ENCODE results near the gene SP3.

SP3 gene

DNA sequence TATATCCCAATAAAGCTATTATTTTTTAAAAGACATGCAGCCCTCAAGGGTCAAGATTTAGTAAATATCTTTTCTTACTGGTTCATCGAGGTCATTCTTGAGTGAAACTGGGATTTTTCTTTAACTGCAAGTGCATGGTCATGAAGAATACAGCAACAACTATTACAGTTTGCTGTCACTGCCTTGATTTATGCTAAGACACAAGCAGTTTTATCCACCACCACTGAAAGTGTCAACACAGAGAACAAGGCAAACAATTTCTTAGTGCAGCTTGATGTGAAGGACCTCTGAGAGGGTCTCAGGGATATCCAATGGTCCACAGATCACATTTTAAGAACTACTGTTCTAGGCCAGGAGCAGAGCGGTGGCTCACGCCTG is 12.1 kb downstream of the SP3 start:
- TF ChIP-seq SUZ12 (IDR thresholded peaks at IDR 0.05; ENCODE audit: extremely low read depth, insufficient read depth, insufficient read length) (no peak), ZNF274 (IDR thresholded peaks at IDR 0.05; ENCODE audit: low read depth, low read length) (no peak), YY1 (IDR thresholded peaks at IDR 0.05; ENCODE audit: insufficient read depth, insufficient read length) (no peak)
- Histone ChIP-seq H3K36me3 (ENCODE audit: insufficient read depth, insufficient read length, low read length) (peaks cover 67% of the 10 kb centered on the region), H3K9me3 (ENCODE audit: insufficient read depth, low read length) (no peaks in the 10 kb centered on the region), H3K4me1 (ENCODE audit: insufficient read depth, insufficient read length) (no peaks in the 10 kb centered on the region), H3K27me3 (ENCODE audit: insufficient read depth, insufficient read length) (no peaks in the 10 kb centered on the region), H3K4me3 (ENCODE audit: insufficient read length, low read depth) (no peak overlapping the region), H3K9ac (ENCODE audit: insufficient read length, low read depth) (no peak overlapping the region)
- DNase-seq (ENCODE audit: low read depth, low spot score) = no peak

GRCh38 chr2:173952267-173953046 is 12.7 kb downstream of the SP3 start:
- DNase-seq (ENCODE audit: low read depth, low spot score) = no peak
- TF ChIP-seq ZNF274 (IDR thresholded peaks at IDR 0.05; ENCODE audit: low read depth, low read length) (no peak), SUZ12 (IDR thresholded peaks at IDR 0.05; ENCODE audit: extremely low read depth, insufficient read depth, insufficient read length) (no peak), YY1 (IDR thresholded peaks at IDR 0.05; ENCODE audit: insufficient read depth, insufficient read length) (no peak)
- Histone ChIP-seq H3K36me3 (ENCODE audit: insufficient read depth, insufficient read length, low read length) (peaks cover 72% of the 10 kb centered on the region), H3K9me3 (ENCODE audit: insufficient read depth, low read length) (no peaks in the 10 kb centered on the region), H3K27me3 (ENCODE audit: insufficient read depth, insufficient read length) (no peaks in the 10 kb centered on the region), H3K9ac (ENCODE audit: insufficient read length, low read depth) (no peak overlapping the region), H3K4me1 (ENCODE audit: insufficient read depth, insufficient read length) (no peaks in the 10 kb centered on the region), H3K4me3 (ENCODE audit: insufficient read length, low read depth) (no peak overlapping the region)

DNA sequence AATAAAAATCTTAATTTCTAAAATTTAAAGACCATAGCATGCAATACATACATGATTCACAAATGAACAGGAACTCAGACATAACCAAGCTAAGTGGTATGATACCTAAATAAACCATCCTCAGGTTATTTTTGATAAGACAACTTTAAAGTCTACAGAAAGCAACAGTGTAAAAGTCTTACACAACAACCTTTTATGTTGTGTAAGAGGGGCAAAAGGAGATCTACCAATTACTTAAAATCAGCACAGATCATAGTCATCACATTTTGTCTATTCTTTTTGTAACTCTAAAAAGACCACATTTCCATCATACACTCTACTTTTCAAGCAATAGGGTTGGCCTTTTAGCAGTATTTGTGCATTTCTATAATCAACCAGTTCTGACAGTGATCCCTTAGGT is 16.3 kb downstream of the SP3 start:
- Histone ChIP-seq H3K9ac (ENCODE audit: insufficient read length, low read depth) (no peak overlapping the region), H3K9me3 (ENCODE audit: insufficient read depth, low read length) (no peaks in the 10 kb centered on the region), H3K36me3 (ENCODE audit: insufficient read depth, insufficient read length, low read length) (peaks cover 41% of the 10 kb centered on the region), H3K27me3 (ENCODE audit: insufficient read depth, insufficient read length) (no peaks in the 10 kb centered on the region), H3K4me1 (ENCODE audit: insufficient read depth, insufficient read length) (no peaks in the 10 kb centered on the region), H3K4me3 (ENCODE audit: insufficient read length, low read depth) (no peak overlapping the region)
- no peak for DNase-seq (ENCODE audit: low read depth, low spot score)
- no peak for TF ChIP-seq ZNF274 (IDR thresholded peaks at IDR 0.05; ENCODE audit: low read depth, low read length)

DNA sequence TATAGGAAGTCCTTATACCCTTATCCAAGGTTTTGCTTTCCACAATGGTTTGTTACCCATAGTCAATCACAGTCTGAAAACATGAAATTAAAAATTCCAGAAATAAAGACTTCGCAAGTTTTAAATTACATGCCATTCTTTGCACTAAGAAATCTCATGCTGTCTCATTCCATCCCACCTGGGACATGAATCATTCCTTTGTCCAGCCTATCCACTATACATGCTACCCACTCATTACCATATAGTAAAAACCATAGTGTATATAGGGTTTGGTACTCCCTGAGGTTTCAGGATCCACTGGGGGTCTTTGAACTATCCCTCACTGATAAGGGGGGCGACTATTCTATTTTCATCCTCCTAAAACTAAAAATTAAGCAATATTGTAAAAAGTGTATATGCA is 17.0 kb downstream of the SP3 start:
- Histone ChIP-seq H3K9ac (ENCODE audit: insufficient read length, low read depth) (no peak overlapping the region), H3K4me1 (ENCODE audit: insufficient read depth, insufficient read length) (no peaks in the 10 kb centered on the region), H3K27me3 (ENCODE audit: insufficient read depth, insufficient read length) (no peaks in the 10 kb centered on the region), H3K4me3 (ENCODE audit: insufficient read length, low read depth) (no peak overlapping the region), H3K36me3 (ENCODE audit: insufficient read depth, insufficient read length, low read length) (peaks cover 40% of the 10 kb centered on the region), H3K9me3 (ENCODE audit: insufficient read depth, low read length) (no peaks in the 10 kb centered on the region)
- no peak for TF ChIP-seq SUZ12 (IDR thresholded peaks at IDR 0.05; ENCODE audit: extremely low read depth, insufficient read depth, insufficient read length)
- no peak for TF ChIP-seq YY1 (IDR thresholded peaks at IDR 0.05; ENCODE audit: insufficient read depth, insufficient read length)
- no peak for TF ChIP-seq ZNF274 (IDR thresholded peaks at IDR 0.05; ENCODE audit: low read depth, low read length)
- no peak for DNase-seq (ENCODE audit: low read depth, low spot score)

DNA sequence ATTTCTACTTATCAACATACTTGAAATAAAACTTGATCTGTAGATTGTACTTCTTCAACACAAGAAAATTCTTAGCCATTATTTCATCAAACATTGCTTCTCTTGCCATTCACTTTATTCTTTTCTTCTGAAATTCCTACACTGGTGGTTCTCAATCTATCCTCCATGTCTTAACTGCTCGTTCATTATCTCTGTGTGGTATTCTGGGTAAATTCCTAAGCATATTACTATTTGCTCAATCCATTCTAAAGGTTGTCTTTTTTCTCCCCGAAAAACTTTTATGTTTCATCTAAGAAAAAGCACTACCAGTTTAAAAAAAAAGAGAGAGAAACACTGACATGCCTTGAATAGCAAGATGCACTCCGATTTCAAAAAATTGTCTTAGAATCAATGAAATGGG is 18.0 kb downstream of the SP3 start:
- H3K4me3 ChIP-seq (ENCODE audit: insufficient read length, low read depth) = no peak overlapping the region
- no peak overlapping the region for H3K9ac ChIP-seq (ENCODE audit: insufficient read length, low read depth)
- TF ChIP-seq ZNF274 (IDR thresholded peaks at IDR 0.05; ENCODE audit: low read depth, low read length) (no peak), YY1 (IDR thresholded peaks at IDR 0.05; ENCODE audit: insufficient read depth, insufficient read length) (no peak), SUZ12 (IDR thresholded peaks at IDR 0.05; ENCODE audit: extremely low read depth, insufficient read depth, insufficient read length) (no peak)
- no peaks in the 10 kb centered on the region for H3K27me3 ChIP-seq (ENCODE audit: insufficient read depth, insufficient read length)
- no peaks in the 10 kb centered on the region for H3K4me1 ChIP-seq (ENCODE audit: insufficient read depth, insufficient read length)
- H3K36me3 ChIP-seq (ENCODE audit: insufficient read depth, insufficient read length, low read length) = peaks cover 32% of the 10 kb centered on the region
- no peak for DNase-seq (ENCODE audit: low read depth, low spot score)
- no peaks in the 10 kb centered on the region for H3K9me3 ChIP-seq (ENCODE audit: insufficient read depth, low read length)

DNA sequence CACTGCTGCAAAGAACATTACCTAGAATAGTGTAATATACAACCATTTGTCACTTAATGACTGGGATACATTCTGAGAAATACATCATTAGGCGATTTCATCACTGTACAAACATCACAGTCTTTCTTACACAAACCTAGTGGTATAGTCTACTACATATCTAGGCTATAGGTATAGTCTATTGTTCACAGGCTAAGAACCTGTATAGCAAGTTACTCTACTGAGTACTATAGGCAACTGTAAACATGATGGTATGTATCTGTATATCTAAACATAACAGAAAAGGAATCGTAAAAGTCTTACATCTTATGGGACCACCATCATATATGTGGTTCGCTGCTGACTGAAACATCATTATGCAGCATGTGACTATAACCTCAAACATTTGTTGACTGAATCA is 21.4 kb downstream of the SP3 start:
- H3K27me3 ChIP-seq (ENCODE audit: insufficient read depth, insufficient read length) = no peaks in the 10 kb centered on the region
- no peak overlapping the region for H3K4me3 ChIP-seq (ENCODE audit: insufficient read length, low read depth)
- TF ChIP-seq SUZ12 (IDR thresholded peaks at IDR 0.05; ENCODE audit: extremely low read depth, insufficient read depth, insufficient read length) (no peak), ZNF274 (IDR thresholded peaks at IDR 0.05; ENCODE audit: low read depth, low read length) (no peak), YY1 (IDR thresholded peaks at IDR 0.05; ENCODE audit: insufficient read depth, insufficient read length) (no peak)
- no peak overlapping the region for H3K9ac ChIP-seq (ENCODE audit: insufficient read length, low read depth)
- H3K36me3 ChIP-seq (ENCODE audit: insufficient read depth, insufficient read length, low read length) = peaks cover 22% of the 10 kb centered on the region
- H3K4me1 ChIP-seq (ENCODE audit: insufficient read depth, insufficient read length) = no peaks in the 10 kb centered on the region
- no peaks in the 10 kb centered on the region for H3K9me3 ChIP-seq (ENCODE audit: insufficient read depth, low read length)
- DNase-seq (ENCODE audit: low read depth, low spot score) = no peak

GRCh38 chr2:173942861-173943523 is 22.2 kb downstream of the SP3 start:
- Histone ChIP-seq H3K4me1 (ENCODE audit: insufficient read depth, insufficient read length) (no peaks in the 10 kb centered on the region), H3K9ac (ENCODE audit: insufficient read length, low read depth) (no peak overlapping the region), H3K9me3 (ENCODE audit: insufficient read depth, low read length) (no peaks in the 10 kb centered on the region), H3K27me3 (ENCODE audit: insufficient read depth, insufficient read length) (no peaks in the 10 kb centered on the region), H3K36me3 (ENCODE audit: insufficient read depth, insufficient read length, low read length) (peaks cover 22% of the 10 kb centered on the region), H3K4me3 (ENCODE audit: insufficient read length, low read depth) (no peak overlapping the region)
- no peak for DNase-seq (ENCODE audit: low read depth, low spot score)
- TF ChIP-seq SUZ12 (IDR thresholded peaks at IDR 0.05; ENCODE audit: extremely low read depth, insufficient read depth, insufficient read length) (no peak), ZNF274 (IDR thresholded peaks at IDR 0.05; ENCODE audit: low read depth, low read length) (no peak), YY1 (IDR thresholded peaks at IDR 0.05; ENCODE audit: insufficient read depth, insufficient read length) (no peak)
